ELF-1 (cell line): ENCODE measurements around the gene RPS6KC1.
"Not testable (repeated sequence)": the region's sequence is repeated elsewhere in the genome, so short reads cannot be mapped to it uniquely, and the experiment has no call there.

ENCODE experiments used
- DNase-seq: peaks from one replicate; pipeline ENCODE4 v3.0.0-alpha.2; 2016; ENCODE audit warnings: low read depth, low spot score

RPS6KC1 gene

GRCh38 chr1:213051127-213051880 lies at the start of gene RPS6KC1:
RPS6KC1 (plus strand) TSS chr1:213051241; CDS start chr1:213051405, 164 bp downstream.
- peak; percentile 85 for DNase-seq

DNA sequence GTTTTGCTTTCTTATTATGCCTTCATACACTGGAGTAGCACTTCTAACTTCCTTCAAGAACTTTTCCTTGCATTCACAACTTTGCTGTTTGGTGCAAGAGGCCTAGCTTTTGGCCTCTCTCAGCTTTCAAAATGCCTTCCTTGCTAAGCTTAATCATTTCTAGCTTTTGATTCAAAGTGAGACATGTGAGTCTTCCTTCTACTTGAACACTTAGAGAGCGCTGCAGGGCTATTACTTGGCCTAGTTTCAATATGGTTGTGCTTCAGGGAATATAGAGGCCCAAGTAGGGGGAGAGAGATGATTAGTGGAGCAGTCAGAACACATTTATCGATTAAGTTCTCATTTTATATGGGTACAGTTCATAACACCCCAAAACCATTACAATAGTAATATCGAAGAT lies 47.8 kb upstream of the RPS6KC1 start:
- DNase-seq = no peak

GRCh38 chr1:213008564-213008963 lies 42.5 kb upstream of the RPS6KC1 start:
- DNase-seq = no peak

DNA sequence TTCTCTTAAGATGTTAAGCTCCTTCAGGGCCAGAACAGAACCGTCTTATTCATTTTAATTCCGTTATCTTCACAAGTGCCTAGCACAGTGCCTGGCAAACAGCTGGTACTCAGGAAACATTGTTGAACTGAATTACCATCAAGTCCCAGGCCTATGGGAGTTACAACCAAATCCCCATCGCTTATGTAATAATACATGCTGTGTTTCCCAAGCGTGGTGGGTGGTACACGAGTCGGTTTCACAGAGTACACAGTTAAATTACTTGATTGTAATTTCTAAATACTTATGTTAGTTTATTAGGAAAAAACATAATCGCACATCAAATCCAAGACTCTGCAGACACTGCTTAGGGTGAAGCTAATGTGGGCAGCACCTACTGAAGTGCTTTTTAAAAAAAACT lies 36.4 kb upstream of the RPS6KC1 start:
- no peak for DNase-seq

GRCh38 chr1:213015099-213016050 lies 35.7 kb upstream of the RPS6KC1 start, which contains the start of gene ANGEL2:
ANGEL2 (minus strand) TSS chr1:213015867; CDS start chr1:213015671, 196 bp downstream.
- DNase-seq = peak; percentile 97

DNA sequence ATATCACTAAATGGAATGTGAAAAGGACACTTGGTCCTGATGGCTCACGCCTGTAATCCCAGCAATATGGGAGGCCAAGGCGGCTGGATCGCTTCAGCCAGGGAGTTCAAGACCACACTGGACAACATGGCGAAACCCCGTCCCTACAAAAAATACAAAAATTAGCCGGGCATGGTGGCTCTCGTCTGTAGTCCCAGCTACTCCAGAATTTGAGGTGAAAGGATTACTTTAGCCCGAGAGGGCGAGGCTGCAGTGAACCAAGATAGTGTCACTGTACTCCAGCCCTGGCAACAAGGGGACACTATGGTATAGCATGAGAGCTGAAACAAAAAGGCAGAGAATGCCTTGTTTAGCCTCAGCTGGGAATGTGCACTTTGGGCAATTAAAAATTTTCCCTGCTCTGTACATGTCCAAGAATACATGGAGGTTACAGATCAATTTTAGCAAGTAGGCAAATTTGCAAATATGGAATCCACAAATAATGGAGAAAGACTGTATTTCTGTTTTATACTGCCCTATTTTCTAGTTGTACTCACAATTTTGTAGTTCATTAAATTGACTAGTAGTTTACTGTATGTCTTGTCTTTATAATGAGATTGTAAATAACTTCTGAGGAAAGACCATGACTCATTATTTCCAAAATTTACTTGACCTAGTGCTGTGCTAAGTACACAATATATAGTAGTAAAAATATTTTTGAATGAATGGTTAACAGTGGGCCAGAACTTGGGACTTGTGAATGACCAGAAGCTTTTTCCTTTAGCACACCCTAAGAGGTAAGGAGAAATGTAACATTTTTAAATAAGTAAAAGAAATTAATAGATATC lies 33.4 kb upstream of the RPS6KC1 start:
- no peak for DNase-seq

- DNase-seq = no peak
Measured at GRCh38 chr1:213019450-213019849, 31.6 kb upstream of the RPS6KC1 start.

- no peak for DNase-seq
Measured at GRCh38 chr1:213020016-213020415, 31.0 kb upstream of the RPS6KC1 start.

DNA sequence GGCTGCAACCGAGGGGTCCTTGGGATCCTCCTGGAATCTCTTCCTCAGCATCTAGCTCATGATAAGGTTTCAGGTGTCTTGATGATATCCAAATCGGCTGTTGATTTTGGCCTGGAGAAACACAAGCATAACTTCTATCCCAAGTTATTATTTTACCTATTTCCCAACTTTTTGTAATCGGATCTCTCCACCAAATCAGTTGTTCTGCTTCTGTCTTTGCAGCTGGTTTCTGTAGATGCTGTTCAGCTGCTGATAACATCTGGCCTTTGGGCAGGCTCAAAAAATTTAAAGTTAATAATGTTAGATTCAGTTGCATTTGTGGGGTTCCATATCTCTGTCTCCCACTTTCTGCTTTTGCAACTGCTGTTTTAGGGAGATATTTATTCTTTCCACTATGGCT lies 24.0 kb upstream of the RPS6KC1 start:
- DNase-seq = not testable (repeated sequence)

- DNase-seq = no peak
Measured at GRCh38 chr1:213032651-213033050, 18.4 kb upstream of the RPS6KC1 start.

- DNase-seq = no peak
Measured at GRCh38 chr1:213034713-213035112, 16.3 kb upstream of the RPS6KC1 start.

- DNase-seq = no peak
Measured at GRCh38 chr1:213035573-213035972, 15.5 kb upstream of the RPS6KC1 start.

DNA sequence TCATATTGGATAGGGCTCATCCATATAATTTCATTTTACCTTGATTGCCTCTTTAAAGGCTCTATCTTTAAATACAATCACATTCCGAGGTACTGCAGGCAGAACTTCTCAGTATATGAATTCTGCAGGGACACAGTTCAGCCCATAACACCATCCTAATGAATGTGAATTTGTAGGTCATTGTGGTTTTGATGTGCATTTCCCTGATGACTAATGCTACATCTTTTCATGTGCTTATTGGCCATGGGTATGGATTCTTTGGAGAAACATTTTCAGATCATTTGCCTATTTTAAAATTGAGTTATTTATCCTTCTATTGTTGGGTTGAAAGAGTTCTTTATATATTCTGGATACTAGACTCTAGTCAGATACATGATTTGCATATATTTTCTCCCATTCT lies 9.6 kb upstream of the RPS6KC1 start:
- DNase-seq = no peak

GRCh38 chr1:213045321-213046226 lies 5.5 kb upstream of the RPS6KC1 start:
- DNase-seq = not testable (repeated sequence)

DNA sequence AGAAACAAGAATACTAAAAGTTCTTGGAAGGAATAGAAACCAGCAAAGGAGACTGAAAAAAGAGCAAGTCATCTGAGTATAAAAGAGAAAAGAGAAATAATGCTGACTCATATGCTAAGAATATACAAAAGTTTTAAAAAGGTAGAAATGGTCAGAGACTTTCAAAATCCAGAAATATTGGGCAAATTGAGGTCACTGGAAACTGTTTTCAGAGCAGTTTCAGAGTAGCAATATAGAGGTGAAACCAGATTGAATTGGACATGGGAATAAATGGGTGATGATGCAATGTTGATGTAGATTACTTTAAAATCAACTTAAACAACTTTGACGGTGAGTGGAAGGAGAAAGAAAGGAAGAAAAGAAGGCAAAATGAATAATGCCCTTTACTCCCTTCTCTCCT lies 1.8 kb upstream of the RPS6KC1 start:
- DNase-seq = no peak

DNA sequence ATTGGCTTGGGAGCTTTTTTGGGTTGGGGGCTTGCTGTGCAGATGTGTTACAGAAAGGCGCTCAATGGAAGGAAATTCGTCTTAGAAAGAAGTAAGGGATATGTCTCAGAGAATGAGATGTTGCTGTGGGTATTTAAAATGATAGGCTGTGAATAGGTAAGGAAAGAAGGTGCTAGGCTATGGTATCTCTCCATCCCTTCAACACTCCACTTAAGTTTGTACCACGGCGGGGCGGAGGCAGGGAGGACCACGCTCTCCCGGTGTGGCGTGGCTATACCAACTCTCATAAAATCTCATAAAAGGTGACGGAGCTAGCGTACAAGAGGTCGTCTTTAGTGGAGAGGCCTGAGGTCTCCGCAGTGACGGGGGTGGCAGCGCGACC lies 305 bp upstream of the RPS6KC1 start:
- DNase-seq = no peak

- no peak for DNase-seq
Measured at GRCh38 chr1:213051881-213052202, 801 bp downstream of the RPS6KC1 start.

- no peak for DNase-seq
Measured at GRCh38 chr1:213053455-213053854, 2.4 kb downstream of the RPS6KC1 start.

DNA sequence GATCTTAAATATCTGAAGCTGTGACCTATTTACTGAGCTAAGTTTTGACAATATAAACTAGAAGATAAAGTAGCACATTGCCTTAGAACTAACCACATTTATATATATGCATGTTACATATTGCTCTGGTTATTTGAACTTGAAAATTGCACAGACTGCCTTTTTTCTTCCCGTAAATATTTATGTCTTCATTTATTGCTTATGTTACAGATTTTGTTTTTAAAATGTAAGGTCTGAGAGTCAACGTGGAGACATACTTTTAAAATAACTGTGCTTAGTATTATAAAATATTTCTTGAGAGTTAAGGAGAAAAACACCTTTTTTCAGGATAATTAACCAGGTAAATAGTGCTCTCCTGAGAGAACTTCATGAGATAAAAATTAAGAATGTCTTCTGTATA lies 3.1 kb downstream of the RPS6KC1 start:
- no peak for DNase-seq

DNA sequence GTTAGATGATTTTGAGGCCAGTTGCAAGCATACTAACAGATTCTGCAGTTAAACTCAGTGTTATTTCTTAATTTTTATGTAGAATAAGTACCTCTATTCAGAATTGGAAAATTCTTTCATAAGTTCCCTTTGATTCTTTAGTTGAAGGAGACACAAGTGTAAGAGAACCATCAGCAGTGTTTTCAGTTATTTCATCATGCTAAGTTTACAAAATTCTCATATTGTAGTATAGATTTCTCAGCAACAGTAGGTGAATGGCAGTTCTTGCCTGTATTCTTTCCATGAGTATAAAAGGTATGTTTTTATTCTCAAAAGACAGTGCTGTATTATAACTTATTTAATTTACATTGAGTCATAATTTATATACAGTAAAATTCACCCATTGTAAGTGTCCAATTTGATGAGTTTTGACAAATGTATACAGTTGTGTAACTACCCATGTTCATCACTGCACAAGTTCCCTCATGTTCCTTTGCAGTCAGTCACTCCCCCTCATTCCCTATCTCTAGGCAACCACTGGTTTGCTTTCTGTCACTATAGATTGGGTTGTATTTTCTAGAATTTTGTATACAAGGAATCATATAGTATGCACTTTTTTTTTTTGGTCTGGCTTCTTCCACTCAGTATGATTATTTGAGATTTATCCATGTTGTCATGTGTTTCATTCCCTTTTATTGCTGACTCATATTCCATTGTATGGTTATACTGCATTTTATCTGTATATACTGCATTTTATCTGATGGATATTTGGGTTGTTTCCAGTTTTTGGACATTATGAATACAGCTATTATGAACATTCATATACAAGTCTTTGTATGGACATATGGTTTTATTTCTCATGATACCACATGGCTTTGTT lies 3.9 kb downstream of the RPS6KC1 start:
- DNase-seq = no peak
